Activated CD4-positive, alpha-beta T cell treated with anti-CD3 and anti-CD28 coated beads, Interleukin-10, Interleukin-2, amounts not matched to agents 100 ng/mL and 50 ng/mL, durations not matched to agents 16 hours and 8 hours (primary cell): ENCODE results near the gene CAMP.
A peak's percentile ranks its signal among the peaks of the same experiment; 100 is the strongest.
"Not testable (repeated sequence)": the region's sequence is repeated elsewhere in the genome, so short reads cannot be mapped to it uniquely, and the experiment has no call there.

Experiments
- DNase-seq: peaks from one replicate; pipeline ENCODE4 v3.0.0-alpha.2; 2020

The CAMP gene

DNA sequence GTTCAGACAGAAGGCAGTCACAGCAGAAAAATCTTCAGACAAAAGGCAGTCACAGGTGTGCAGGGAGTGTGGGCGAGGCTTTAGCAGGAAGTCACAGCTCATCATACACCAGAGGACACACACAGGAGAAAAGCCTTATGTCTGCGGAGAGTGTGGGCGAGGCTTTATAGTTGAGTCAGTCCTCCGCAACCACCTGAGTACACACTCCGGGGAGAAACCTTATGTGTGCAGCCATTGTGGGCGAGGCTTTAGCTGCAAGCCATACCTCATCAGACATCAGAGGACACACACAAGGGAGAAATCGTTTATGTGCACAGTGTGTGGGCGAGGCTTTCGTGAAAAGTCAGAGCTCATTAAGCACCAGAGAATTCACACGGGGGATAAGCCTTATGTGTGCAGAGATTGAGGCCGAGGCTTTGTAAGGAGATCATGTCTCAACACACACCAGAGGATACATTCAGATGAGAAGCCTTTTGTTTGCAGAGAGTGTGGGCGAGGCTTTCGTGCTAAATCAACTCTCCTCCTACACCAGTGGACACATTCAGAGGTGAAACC is 45.2 kb downstream of the CAMP start:
- peak; percentile 89 for DNase-seq

DNA sequence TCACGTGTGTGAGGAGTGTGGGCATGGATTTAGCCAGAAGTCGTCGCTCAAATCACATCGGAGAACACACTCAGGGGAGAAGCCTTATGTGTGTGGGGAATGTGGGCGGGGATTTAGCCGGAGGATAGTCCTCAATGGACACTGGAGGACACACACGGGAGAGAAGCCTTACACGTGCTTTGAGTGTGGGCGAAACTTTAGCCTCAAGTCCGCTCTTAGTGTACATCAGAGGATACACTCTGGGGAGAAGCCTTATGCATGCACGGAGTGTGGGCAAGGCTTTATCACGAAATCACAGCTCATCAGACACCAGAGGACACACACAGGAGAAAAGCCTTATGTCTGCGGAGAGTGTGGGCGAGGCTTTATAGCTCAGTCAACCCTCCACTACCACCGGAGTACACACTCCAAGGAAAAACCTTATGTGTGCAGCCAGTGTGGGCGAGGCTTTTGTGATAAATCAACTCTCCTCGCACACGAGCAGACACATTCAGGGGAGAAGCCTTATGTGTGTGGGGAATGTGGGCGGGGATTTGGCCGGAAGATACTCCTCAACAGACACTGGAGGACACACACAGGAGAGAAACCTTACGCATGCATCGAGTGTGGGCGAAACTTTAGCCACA is 45.8 kb downstream of the CAMP start:
- DNase-seq: peak; percentile 63

GRCh38 chr3:48269592-48269991 is 46.3 kb downstream of the CAMP start:
- DNase-seq: no peak

GRCh38 chr3:48270306-48270705 is 47.0 kb downstream of the CAMP start:
- no peak for DNase-seq

GRCh38 chr3:48271223-48271622 is 47.9 kb downstream of the CAMP start:
- not testable (repeated sequence) for DNase-seq

- DNase-seq: no peak
These were observed 48.6 kb downstream of the CAMP start for GRCh38 chr3:48271763-48272498.

DNA sequence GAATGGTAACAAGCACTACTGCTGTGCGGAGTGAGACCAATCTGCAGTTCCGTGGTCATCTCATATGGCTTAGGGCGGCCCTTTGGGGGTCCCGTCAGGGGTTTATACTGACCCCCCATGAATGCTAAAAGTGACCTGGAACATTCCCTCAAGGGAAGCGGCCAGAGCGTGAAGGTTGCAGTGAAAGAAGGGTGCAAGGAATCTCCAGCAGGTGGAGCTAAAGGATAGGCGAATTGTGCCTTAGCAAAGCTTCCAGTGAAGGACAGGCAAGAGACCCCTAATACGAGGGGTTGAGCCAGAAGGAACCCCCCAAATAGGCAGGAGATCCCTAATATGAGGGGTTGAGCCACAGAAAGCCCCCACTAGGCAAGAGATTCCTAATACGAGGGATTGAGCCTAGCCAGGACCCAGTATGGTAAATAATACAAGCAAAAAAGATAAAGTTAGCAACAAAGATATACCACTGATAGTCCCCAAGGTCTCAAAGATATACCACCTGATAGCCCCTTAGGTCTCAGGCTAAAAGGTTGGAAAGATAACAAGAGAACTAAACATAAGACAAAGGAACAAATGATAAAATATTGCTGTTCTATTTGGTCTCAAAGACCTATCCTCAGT is 50.4 kb downstream of the CAMP start:
- DNase-seq: peak; percentile 62

DNA sequence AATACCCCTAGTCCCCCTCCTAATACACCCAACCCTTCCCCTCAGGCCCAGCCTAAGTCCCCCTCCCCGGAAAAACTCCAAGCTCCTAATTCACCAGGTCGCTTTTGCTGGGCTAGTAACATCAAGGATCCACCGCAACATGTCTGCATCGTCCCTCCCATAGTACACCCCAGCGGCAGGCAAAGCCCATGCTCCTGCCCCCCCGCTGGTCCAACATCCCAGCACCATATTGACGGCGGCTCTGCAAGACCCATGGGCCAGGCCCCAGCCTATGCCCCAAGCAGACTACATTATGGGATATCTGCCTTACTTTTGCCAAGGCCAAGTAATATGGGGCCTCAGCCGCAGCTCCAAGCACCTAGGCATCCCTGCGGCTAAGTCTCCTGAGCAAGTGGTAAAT is 51.2 kb downstream of the CAMP start:
- DNase-seq: no peak
